ENCODE data around the gene BRWD1.

GRCh38 chr21:39218082-39218409 is 95.4 kb downstream of the BRWD1 start:
- TF ChIP-seq CTCF (IDR thresholded peaks at IDR 0.05; ENCODE audit: insufficient read depth, low read length, poor library complexity, severe bottlenecking) (no peak), EZH2phosphoT487 (conservative IDR thresholded peaks at IDR 0.05; ENCODE audit: low read length) (no peak)
